HepG2 (cell line): Measurements from ENCODE around the gene SURF2. TPM values are rescaled to one million over a fixed set of nuclear protein-coding genes. Genes with fewer than 3 reads are reported as not detected.

ENCODE experiments used
- ATAC-seq: fragments of 200-7000 bp; cut with Tn5 transposase; 3 replicates; pipeline ENCODE4 v1.9.1; 2020; ENCODE audit warnings: mild to moderate bottlenecking, moderate library complexity
- BruUV-seq: library from RNA; stranded (reverse); fragments of 400-500 nt; replicated peaks from 2 replicates; lab custom pipeline; 2021; lab: Mats Ljungman, UMichigan
- CTCF ChIA-PET: fragments of 300-600 bp; formaldehyde crosslinking; extraction: SDS; loops from one replicate; lab custom pipeline; 2021; ENCODE audit warnings: low total read pairs, inconsistent platforms, low intra/inter-chr PET ratio; lab: Yijun Ruan, JAX
- POLR2A ChIA-PET: fragments of 350-600 bp; sonication (Branson Sonifier 250); formaldehyde crosslinking; loops from one replicate; lab custom pipeline; 2020; ENCODE audit warnings: antibody characterized with exemption, inconsistent platforms; lab: Yijun Ruan, JAX
- DNase-seq: peaks from one replicate; pipeline ENCODE4 v3.0.0-alpha.2; 2015; ENCODE audit warnings: low spot score
- FAIRE-seq: peaks from 3 replicates; lab custom pipeline; 2011; peaks lifted over from hg19 to GRCh38; lab: Jason Lieb, UNC
- H2AFZ ChIP-seq: one replicate; pipeline ENCODE4 v1.6.1; 2011; ENCODE audit warnings: low read length, inconsistent platforms
- H3K27ac ChIP-seq: fragments of 300-600 bp; 3 replicates; pipeline ENCODE4 v1.8.0; 2011; ENCODE audit warnings: mixed run types, mild to moderate bottlenecking, mixed read lengths, low read length, inconsistent platforms; ENCODE audit not compliant: insufficient read depth; ENCODE audit errors: extremely low read length
- H3K27me3 ChIP-seq, 2 experiments: fragments of 200-600 bp in 1 of 2; 2 replicates in 1 of 2; 3 replicates in 1 of 2; pipeline versions ENCODE4 v1.6.0 to v1.8.0; 2011; ENCODE audit warnings: low read length in 2 of 2, mild to moderate bottlenecking in 2 of 2, moderate library complexity in 2 of 2, inconsistent platforms in 1 of 2; ENCODE audit not compliant: insufficient read depth in 2 of 2, control insufficient read depth in 1 of 2
- H3K36me3 ChIP-seq, 2 experiments: fragments of 200-600 bp in 1 of 2; replicated peaks in 1 of 2; 2 replicates in 1 of 2; 3 replicates in 1 of 2; pipeline versions ENCODE4 v1.5.1 to v1.8.0; 2011; ENCODE audit warnings: low read length in 2 of 2, inconsistent platforms in 1 of 2; ENCODE audit not compliant: insufficient read depth in 2 of 2, control insufficient read depth in 1 of 2
- H3K4me1 ChIP-seq: 2 replicates; pipeline ENCODE4 v1.5.1; 2012; ENCODE audit warnings: low read length, inconsistent platforms; ENCODE audit not compliant: insufficient read depth
- H3K4me2 ChIP-seq: 2 replicates; pipeline ENCODE4 v1.6.0; 2011; ENCODE audit warnings: low read depth, low read length, inconsistent platforms
- H3K4me3 ChIP-seq, 3 experiments: fragments of 200-600 bp in 1 of 3; sonication (generic), shearing (Covaris generic) in 1 of 3; replicated peaks in 1 of 3; 2 replicates each; pipeline ENCODE4 v1.5.1; 2011 to 2016; ENCODE audit warnings: low read length in 3 of 3, inconsistent platforms in 2 of 3, low read depth in 2 of 3, mild to moderate bottlenecking in 2 of 3, control low read depth in 1 of 3, mixed read lengths in 1 of 3; ENCODE audit not compliant: insufficient read depth in 1 of 3
- H3K79me2 ChIP-seq: one replicate; pipeline ENCODE4 v1.6.1; 2011; ENCODE audit warnings: low read length, inconsistent platforms; ENCODE audit not compliant: insufficient read depth
- H3K9ac ChIP-seq: 2 replicates; pipeline ENCODE4 v1.6.0; 2011; ENCODE audit warnings: mild to moderate bottlenecking, low read depth, low read length, inconsistent platforms; ENCODE audit not compliant: insufficient read depth
- H3K9me3 ChIP-seq: 2 replicates; pipeline ENCODE4 v1.5.1; 2012; ENCODE audit warnings: mild to moderate bottlenecking, low read length
- H4K20me1 ChIP-seq: 2 replicates; pipeline ENCODE4 v1.6.0; 2011; ENCODE audit warnings: inconsistent platforms, mild to moderate bottlenecking, low read length, moderate library complexity; ENCODE audit not compliant: insufficient read depth
- ISX ChIP-seq: sonication (generic); formaldehyde crosslinking; conservative IDR thresholded peaks from 2 replicates; pipeline ENCODE4 v1.5.0; 2020; ENCODE audit warnings: missing genetic modification reagents
- RXRA ChIP-seq: sonication (generic); formaldehyde crosslinking; IDR thresholded peaks from 2 replicates; pipeline ENCODE4 v1.5.1; 2020; ENCODE audit warnings: missing genetic modification reagents
- RXRB ChIP-seq: IDR thresholded peaks from 2 replicates; pipeline ENCODE4 v1.6.1; 2016; ENCODE audit warnings: borderline replicate concordance, missing genetic modification reagents, missing compliant biosample characterization
- SAP130 ChIP-seq: IDR thresholded peaks from 2 replicates; pipeline ENCODE4 v1.6.1; 2016; ENCODE audit warnings: low read depth
- SNAI1 ChIP-seq: sonication (generic); formaldehyde crosslinking; IDR thresholded peaks from 2 replicates; pipeline ENCODE4 v1.5.0; 2020; ENCODE audit warnings: mild to moderate bottlenecking, missing genetic modification reagents, borderline replicate concordance
- SP5 ChIP-seq: IDR thresholded peaks from 2 replicates; pipeline ENCODE4 v1.6.1; 2016; ENCODE audit warnings: low read depth, borderline replicate concordance
- TOPORS ChIP-seq: sonication (generic); formaldehyde crosslinking; IDR thresholded peaks from 2 replicates; pipeline ENCODE4 v1.8.0; 2023; ENCODE audit warnings: mild to moderate bottlenecking, missing genetic modification reagents
- ZBTB7B ChIP-seq: sonication (generic); formaldehyde crosslinking; IDR thresholded peaks from 2 replicates; pipeline ENCODE4 v1.4.0; 2020; ENCODE audit warnings: missing genetic modification reagents
- ZNF317 ChIP-seq: sonication (generic); formaldehyde crosslinking; IDR thresholded peaks from 2 replicates; pipeline ENCODE4 v1.5.0; 2020; ENCODE audit warnings: mild to moderate bottlenecking, missing genetic modification reagents
- ZNF331 ChIP-seq: sonication (generic); formaldehyde crosslinking; IDR thresholded peaks from 2 replicates; pipeline ENCODE4 v1.4.0; 2020; ENCODE audit warnings: missing genetic modification reagents
- ZNF430 ChIP-seq: sonication (generic); formaldehyde crosslinking; IDR thresholded peaks from 2 replicates; pipeline ENCODE4 v1.9.0; 2021; ENCODE audit warnings: mild to moderate bottlenecking, missing genetic modification reagents
- ZNF547 ChIP-seq: sonication (generic); formaldehyde crosslinking; IDR thresholded peaks from 2 replicates; pipeline ENCODE4 v1.5.1; 2020; ENCODE audit warnings: mild to moderate bottlenecking, missing genetic modification reagents
- ZNF572 ChIP-seq: sonication (generic); formaldehyde crosslinking; IDR thresholded peaks from 2 replicates; pipeline ENCODE4 v1.5.1; 2020; ENCODE audit warnings: mild to moderate bottlenecking, missing genetic modification reagents
- ZNF644 ChIP-seq: IDR thresholded peaks from 2 replicates; pipeline ENCODE4 v1.6.1; 2016; ENCODE audit warnings: low read depth
- ZSCAN5A ChIP-seq: sonication (generic); formaldehyde crosslinking; IDR thresholded peaks from 2 replicates; pipeline ENCODE4 v1.8.0; 2022; ENCODE audit warnings: mild to moderate bottlenecking, missing genetic modification reagents, borderline replicate concordance
- ZXDC ChIP-seq: sonication (generic); formaldehyde crosslinking; IDR thresholded peaks from 2 replicates; pipeline ENCODE4 v1.5.0; 2020; ENCODE audit warnings: mild to moderate bottlenecking, missing genetic modification reagents
- WGBS: methylation state at CpG from one replicate; pipeline ENCODE4 v1.1.6; 2017; ENCODE audit warnings: low lambda C conversion rate; 5-methylcytosine and 5-hydroxymethylcytosine counted together
- in situ Hi-C: cut with HindIII; loops from 2 replicates; pipeline ENCODE4 v1.10.0; 2017; ENCODE audit warnings: low pct_unique_long_range_greater_than_20kb; ENCODE audit not compliant: extremely low pct_ligation_motif_present
- intact Hi-C: fragments of 100-400 bp; cut with micrococcal nuclease; formaldehyde crosslinking; loops from one replicate; pipeline ENCODE4 v1.10.0; 2022; ENCODE audit not compliant: unreplicated experiment
- polyA plus RNA-seq, 8 experiments: library from polyadenylated mRNA; depleted of rRNA in 3 of 8; stranded (reverse) in 7 of 8; unstranded in 1 of 8; fragments of >200 nt; fragmentation: Illumina TruSeq in 4 of 8; extraction: Trizol in 4 of 8; gene quantifications; 2 replicates each; pipeline versions ENCODE4 v1.2.1 to v1.2.3, GENCODE V29; 2011 to 2016; ENCODE audit warnings: low read depth in 4 of 8, missing spikeins in 1 of 8, mixed read lengths in 1 of 8; ENCODE audit not compliant: insufficient read depth in 1 of 8
- total RNA-seq, 5 experiments: library from RNA; depleted of rRNA; stranded (reverse); fragments of >200 nt; fragmentation: Illumina TruSeq; extraction: Trizol; gene quantifications; 2 replicates each; pipeline ENCODE4 v1.2.3, GENCODE V29; 2016; ENCODE audit warnings: low read depth in 1 of 5
- TF ChIP-seq, protein P1 (sequence below): sonication (generic); formaldehyde crosslinking; IDR thresholded peaks from 2 replicates; pipeline ENCODE4 v1.4.0; 2020; ENCODE audit warnings: missing genetic modification reagents

SURF2 gene
- total and polyA plus RNA-seq, 2 of the 13 experiments (the other 11 are each of a cell fraction or from before 2014, with no cell fraction given), result 6.3 to 13.6 TPM

GRCh38 chr9:133360400-133361393, 4.3 kb downstream of the SURF2 start:
- peak; percentile 5 for ATAC-seq
- no TSS peak for BruUV-seq
- POLR2A ChIA-PET, result interaction anchor here (0.9 to 2.2 kb wide), 4 partner anchors 11 to 34 kb away, joined by 3 to 6 read pairs (median 4); partner anchors contain the start of genes MED22 and RPL7A
- peak; percentile 57 for FAIRE-seq
- Histone ChIP-seq H3K27me3 (no peaks in the 10 kb centered on the region; a peak in 1 of 5 replicates), H3K4me2 (no peak overlapping the region), H3K9me3 (no peaks in the 10 kb centered on the region), H3K36me3 (peaks cover 18 to 68% of the 10 kb centered on the region in 2 experiments; a peak in 4 of 5 replicates), H4K20me1 (peaks cover 44% of the 10 kb centered on the region), H2AFZ (no peak overlapping the region), H3K4me3 (no peak overlapping the region), H3K79me2 (peaks cover 15% of the 10 kb centered on the region), H3K9ac (no peak overlapping the region), H3K4me1 (peaks cover 51% of the 10 kb centered on the region), H3K27ac (peak overlapping the region; percentile 50)
- in situ Hi-C loops, result no loop called here
- CTCF ChIA-PET, result interaction anchor here (0.8 to 1.9 kb wide), 2 partner anchors 34 to 61 kb away, joined by 3 to 6 read pairs; partner anchors contain the start of gene ADAMTS13
- WGBS, result 82% methylated on average over 18 of the region's 21 CpGs
- intact Hi-C loops, result loop anchor here (1.0 kb wide), 1 partner anchor 44 kb away; no protein-coding TSS in a partner anchor
- DNase-seq, result no peak
- TF ChIP-seq SP5 (CRISPR knock-in tag) (peak; percentile 54; the same call in 1 of the 2 replicates), ZNF644 (CRISPR knock-in tag) (no peak), SAP130 (CRISPR knock-in tag) (0 out of 2 replicates have a peak, but pooled peaks have one; percentile 15), ZNF547 (CRISPR knock-in tag) (peak; percentile 44; the same call in 1 of the 2 replicates), ZNF317 (CRISPR knock-in tag) (peak; percentile 92), ISX (CRISPR knock-in tag) (no peak), ZBTB7B (CRISPR knock-in tag) (0 out of 2 replicates have a peak, but pooled peaks have one; percentile 27), SNAI1 (CRISPR knock-in tag) (no peak), TOPORS (CRISPR knock-in tag) (0 out of 2 replicates have a peak, but pooled peaks have one; percentile 19), RXRB (CRISPR knock-in tag) (peak; percentile 33; the same call in 1 of the 2 replicates), ZSCAN5A (CRISPR knock-in tag) (0 out of 2 replicates have a peak, but pooled peaks have one; percentile 16), ZNF430 (no peak), ZNF572 (CRISPR knock-in tag) (0 out of 2 replicates have a peak, but pooled peaks have one; percentile 49), ZXDC (CRISPR knock-in tag) (no peak), RXRA (CRISPR knock-in tag) (peak; percentile 54; the same call in 1 of the 2 replicates), ZNF331 (CRISPR knock-in tag) (0 out of 2 replicates have a peak, but pooled peaks have one; percentile 6)
- TF ChIP-seq, protein P1, sequence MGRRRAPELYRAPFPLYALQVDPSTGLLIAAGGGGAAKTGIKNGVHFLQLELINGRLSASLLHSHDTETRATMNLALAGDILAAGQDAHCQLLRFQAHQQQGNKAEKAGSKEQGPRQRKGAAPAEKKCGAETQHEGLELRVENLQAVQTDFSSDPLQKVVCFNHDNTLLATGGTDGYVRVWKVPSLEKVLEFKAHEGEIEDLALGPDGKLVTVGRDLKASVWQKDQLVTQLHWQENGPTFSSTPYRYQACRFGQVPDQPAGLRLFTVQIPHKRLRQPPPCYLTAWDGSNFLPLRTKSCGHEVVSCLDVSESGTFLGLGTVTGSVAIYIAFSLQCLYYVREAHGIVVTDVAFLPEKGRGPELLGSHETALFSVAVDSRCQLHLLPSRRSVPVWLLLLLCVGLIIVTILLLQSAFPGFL (CRISPR knock-in tag), result no peak
